HG03575 (cell line): ENCODE data around the gene C2orf78.

ENCODE experiments used
- ATAC-seq: cut with Tn5 transposase; IDR thresholded peaks from one replicate; pipeline ENCODE4 v1.9.1; 2021; ENCODE audit not compliant: unreplicated experiment, insufficient number of reproducible peaks, low FRiP score; ENCODE audit errors: extremely low read depth

C2orf78 gene

GRCh38 chr2:73832930-73833329 lies 48.9 kb downstream of the C2orf78 start:
- ATAC-seq: no peak

- no peak for ATAC-seq
Measured at GRCh38 chr2:73836141-73836943, 52.4 kb downstream of the C2orf78 start.

GRCh38 chr2:73837847-73838585 lies 54.0 kb downstream of the C2orf78 start:
- ATAC-seq: no peak

- no peak for ATAC-seq
Measured at GRCh38 chr2:73838889-73839534, 55.0 kb downstream of the C2orf78 start.

- ATAC-seq: no peak
Measured at GRCh38 chr2:73839653-73840411, 55.8 kb downstream of the C2orf78 start.

- ATAC-seq: no peak
Measured at GRCh38 chr2:73841912-73842738, 58.1 kb downstream of the C2orf78 start.

GRCh38 chr2:73842739-73843019 lies 58.7 kb downstream of the C2orf78 start:
- no peak for ATAC-seq

GRCh38 chr2:73844087-73844486 lies 60.1 kb downstream of the C2orf78 start:
- no peak for ATAC-seq

GRCh38 chr2:73850009-73850408 lies 66.0 kb downstream of the C2orf78 start:
- ATAC-seq: no peak

GRCh38 chr2:73851274-73851673 lies 67.3 kb downstream of the C2orf78 start:
- ATAC-seq: no peak

- no peak for ATAC-seq
Measured at GRCh38 chr2:73852020-73852419, 68.0 kb downstream of the C2orf78 start.

- ATAC-seq: no peak
Measured at GRCh38 chr2:73855526-73855925, 71.5 kb downstream of the C2orf78 start.

- ATAC-seq: no peak
Measured at GRCh38 chr2:73856214-73856613, 72.2 kb downstream of the C2orf78 start.

- no peak for ATAC-seq
Measured at GRCh38 chr2:73859721-73860586, 76.0 kb downstream of the C2orf78 start.

- no peak for ATAC-seq
Measured at GRCh38 chr2:73862987-73863386, 79.0 kb downstream of the C2orf78 start.
